Peyer's patch (tissue), 4 donors: ENCODE measurements around the gene IFT122.

Source experiments
- POLR2A ChIP-seq, 2 donors: fragments of 450-650 bp; IDR thresholded peaks; one replicate each; pipeline ENCODE4 v1.5.1; 2017; ENCODE audit warnings: antibody characterized with exemption in 2 of 2, mild to moderate bottlenecking in 2 of 2, moderate library complexity in 2 of 2
- TF ChIP-seq, protein P1 (sequence below), 6 experiments: fragments of 450-650 bp in 4 of 6; fragments of 200-600 bp in 2 of 6; sonication (generic) in 1 of 6; IDR thresholded peaks; one replicate each; pipeline ENCODE4 v1.5.1; 2017 to 2019; ENCODE audit warnings: antibody characterized with exemption in 6 of 6, mild to moderate bottlenecking in 3 of 6, moderate library complexity in 1 of 6

DNA sequence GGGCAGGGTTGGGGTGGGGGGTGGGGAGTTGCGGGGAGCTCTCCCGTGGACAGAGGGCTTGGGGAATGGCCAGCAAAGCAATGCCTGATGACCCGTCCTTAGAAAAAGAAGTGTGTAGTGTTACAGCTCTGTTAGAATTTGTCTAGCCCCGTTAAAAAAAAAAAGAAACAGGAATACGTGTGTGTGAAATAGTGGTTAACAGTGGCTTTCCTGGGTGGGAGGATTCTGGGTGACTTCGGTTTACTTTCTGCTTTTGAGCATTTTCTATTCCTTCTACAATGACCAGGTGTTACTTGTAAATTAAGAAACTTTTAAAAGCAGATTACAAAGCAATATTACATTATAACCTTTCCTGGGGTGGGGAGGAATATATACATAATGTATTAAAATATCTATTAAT, 127.9 kb downstream of the IFT122 start:
- TF ChIP-seq, protein P1, sequence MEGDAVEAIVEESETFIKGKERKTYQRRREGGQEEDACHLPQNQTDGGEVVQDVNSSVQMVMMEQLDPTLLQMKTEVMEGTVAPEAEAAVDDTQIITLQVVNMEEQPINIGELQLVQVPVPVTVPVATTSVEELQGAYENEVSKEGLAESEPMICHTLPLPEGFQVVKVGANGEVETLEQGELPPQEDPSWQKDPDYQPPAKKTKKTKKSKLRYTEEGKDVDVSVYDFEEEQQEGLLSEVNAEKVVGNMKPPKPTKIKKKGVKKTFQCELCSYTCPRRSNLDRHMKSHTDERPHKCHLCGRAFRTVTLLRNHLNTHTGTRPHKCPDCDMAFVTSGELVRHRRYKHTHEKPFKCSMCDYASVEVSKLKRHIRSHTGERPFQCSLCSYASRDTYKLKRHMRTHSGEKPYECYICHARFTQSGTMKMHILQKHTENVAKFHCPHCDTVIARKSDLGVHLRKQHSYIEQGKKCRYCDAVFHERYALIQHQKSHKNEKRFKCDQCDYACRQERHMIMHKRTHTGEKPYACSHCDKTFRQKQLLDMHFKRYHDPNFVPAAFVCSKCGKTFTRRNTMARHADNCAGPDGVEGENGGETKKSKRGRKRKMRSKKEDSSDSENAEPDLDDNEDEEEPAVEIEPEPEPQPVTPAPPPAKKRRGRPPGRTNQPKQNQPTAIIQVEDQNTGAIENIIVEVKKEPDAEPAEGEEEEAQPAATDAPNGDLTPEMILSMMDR (IDR thresholded peaks at IDR 0.05): no peak
- TF ChIP-seq POLR2A (IDR thresholded peaks at IDR 0.05): no peak
